ENCODE measurements around the gene RUFY3. TPM values are rescaled to one million over a fixed set of nuclear protein-coding genes. Genes with fewer than 3 reads are reported as not detected.

RUFY3 gene
- total and polyA plus RNA-seq, 2 of the 4 experiments (the other 2 are of a cell fraction), result 19.6 to 28.9 TPM

- in situ Hi-C loops (cut with MboI; ENCODE audit: low sequenced_read_pairs), result no loop called here
- no TSS peak for BruUV-seq (replicated peaks)
- ATAC-seq (ENCODE audit: low read depth), result no peak
Observed at GRCh38 chr4:70714079-70714887, 7.5 kb upstream of the RUFY3 start.

More at GRCh38 chr4:70714079-70714887, 7.5 kb upstream of the RUFY3 start:
- no peak overlapping the region for H2AK9ac ChIP-seq (replicated peaks; ENCODE audit: low read depth, low read length, poor library complexity)
- peaks cover 13 to 58% of the 10 kb centered on the region in 2 experiments; a peak in 3 of 4 replicates for H3K79me1 ChIP-seq (ENCODE audit: low read depth in 1 of 2, low read length in 2 of 2)
- no peak overlapping the region for H3K56ac ChIP-seq (ENCODE audit: extremely low read depth, insufficient read depth, low read length)
- dilution Hi-C loops (cut with HindIII; ENCODE audit: low sequenced_read_pairs, unreplicated experiment) (no loop called here), intact Hi-C loops (cut with micrococcal nuclease) (no loop called here)
- H4K8ac ChIP-seq (ENCODE audit: low read depth in 2 of 2, low read length in 2 of 2), result no peak overlapping the region
- no peak overlapping the region for H3K23ac ChIP-seq (ENCODE audit: low read depth, low read length)
- H2BK120ac ChIP-seq (ENCODE audit: low read depth, low read length), result no peak overlapping the region
- no peak overlapping the region for H2AK5ac ChIP-seq (ENCODE audit: low read depth, low read length)
- TF ChIP-seq POLR2A (IDR thresholded peaks at IDR 0.05; ENCODE audit: low read depth, low read length) (no peak), MAZ (IDR thresholded peaks at IDR 0.05; ENCODE audit: borderline replicate concordance, low read depth, low read length) (no peak), MAFK (IDR thresholded peaks at IDR 0.05; ENCODE audit: low read depth, low read length) (0 out of 2 replicates have a peak, but pooled peaks have one; percentile 16)
- no peak overlapping the region for H3K27ac ChIP-seq (ENCODE audit: insufficient read depth, low read length)
- ChIA-PET CTCF (interaction anchor here (1.1 to 1.6 kb wide), 2 partner anchors 9 to 22 kb away, joined by 3 read pairs; no protein-coding TSS in a partner anchor), POLR2A (ENCODE audit: unreplicated experiment) (no interaction called here)
- H3K36me3 ChIP-seq (ENCODE audit: control insufficient read depth, insufficient read depth, low read length), result no peaks in the 10 kb centered on the region
- no CpG with 5 or more reads among the region's 5 CpGs for WGBS, 2 experiments (ENCODE audit: extremely low coverage in 2 of 2, insufficient read length in 1 of 2)
- H4K91ac ChIP-seq (ENCODE audit: insufficient read depth, low read depth, low read length), result no peak overlapping the region
- H3K27me3 ChIP-seq (ENCODE audit: control insufficient read depth, insufficient read depth, low read length), result no peaks in the 10 kb centered on the region
- no peak overlapping the region for H3K18ac ChIP-seq (ENCODE audit: low read depth, low read length)
- H2BK15ac ChIP-seq (ENCODE audit: low read depth, low read length), result no peak overlapping the region
- H3K9ac ChIP-seq (ENCODE audit: low read depth, low read length), result no peak overlapping the region
- H3K14ac ChIP-seq (replicated peaks; ENCODE audit: low read depth, low read length), result no peak overlapping the region
- peak; percentile 25 for DNase-seq
- H3K4me1 ChIP-seq (ENCODE audit: control insufficient read depth, insufficient read depth, low read length), result no peaks in the 10 kb centered on the region
- H4K5ac ChIP-seq (ENCODE audit: low read depth, low read length), result no peak overlapping the region
- H2BK20ac ChIP-seq (ENCODE audit: low read depth, low read length), result no peak overlapping the region
- no peaks in the 10 kb centered on the region for H3K9me3 ChIP-seq (ENCODE audit: control insufficient read depth, insufficient read depth, low read length)
- peaks cover 4% of the 10 kb centered on the region; the same call in 1 of the 2 replicates for H4K20me1 ChIP-seq (ENCODE audit: insufficient read depth, low read length)
- no peak overlapping the region for H3K4me3 ChIP-seq (ENCODE audit: insufficient read depth, low read depth, low read length)
- H3K4ac ChIP-seq (ENCODE audit: low read depth, low read length), result no peak overlapping the region
- H2AFZ ChIP-seq (replicated peaks; ENCODE audit: low read length, poor library complexity), result no peak overlapping the region
- peaks cover 14% of the 10 kb centered on the region for H3K9me1 ChIP-seq (ENCODE audit: insufficient read depth, low read length)
- H3K4me2 ChIP-seq (ENCODE audit: low read depth, low read length), result no peak overlapping the region
- no peak overlapping the region for H2BK5ac ChIP-seq (ENCODE audit: low read depth, low read length, poor library complexity, severe bottlenecking)

Measured in IMR-90 (cell line).